Posterior vena cava (tissue), 2 donors: ENCODE data around the gene CD300LF. TPM values are rescaled to one million over a fixed set of nuclear protein-coding genes. Genes with fewer than 3 reads are reported as not detected.
A peak's percentile ranks its signal among the peaks of the same experiment; 100 is the strongest.

ENCODE experiments used
- DNase-seq: peaks from one replicate; pipeline ENCODE4 v3.0.0-alpha.2; 2020; ENCODE audit warnings: low spot score
- intact Hi-C, 2 donors: fragments of 100-400 bp; cut with DNase I; formaldehyde crosslinking; loops; one replicate each; pipeline versions ENCODE4 v1.14.1 to v1.14.2; 2022 to 2023
- total RNA-seq, 2 donors: library from RNA; stranded (reverse); fragmentation: NEBNext Ultra II Directional; extraction: Animal tissue kit (Norgen Biotek cat#: 25700); gene quantifications; one replicate each; pipeline ENCODE4 v1.2.1, GENCODE V29; 2021
- donor health status: DM: yes; HTN: yes; CAD: no.
- donor health status: DM: yes; HTN: yes; CAD: no.

Gene CD300LF
- total RNA-seq, 2 donors from 2014 or later, result 0.48 to 3.1 TPM

- intact Hi-C loops, result no loop called here
- DNase-seq, result no peak
These were observed 35.5 kb upstream of the CD300LF start for GRCh38 chr17:74748279-74748528.

DNA sequence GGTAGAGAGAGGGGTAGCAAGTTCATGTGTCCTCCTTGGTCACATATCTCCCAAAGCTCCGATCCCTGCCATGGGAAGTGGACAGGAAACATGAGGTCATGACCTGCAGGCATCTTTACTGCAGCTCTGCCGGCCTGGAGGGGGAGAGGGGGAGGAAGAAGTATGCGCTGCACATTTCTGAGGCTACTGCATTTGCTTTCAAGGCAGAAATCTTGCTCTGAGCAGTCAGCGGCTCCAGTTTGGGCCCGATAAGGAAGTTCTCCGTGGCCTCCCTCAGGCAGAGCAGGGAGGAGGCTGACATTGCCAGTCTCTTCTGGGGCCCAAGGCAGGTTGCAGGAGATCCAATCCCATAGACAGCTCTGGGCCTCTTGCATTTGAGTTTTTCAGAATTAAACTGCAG, 34.2 kb upstream of the CD300LF start:
- intact Hi-C loops, result loop anchor here in 1 of 2 donors (1.0 kb wide), 1 partner anchor 116 kb away; no protein-coding TSS in a partner anchor
- DNase-seq, result no peak

GRCh38 chr17:74746376-74746775, 33.7 kb upstream of the CD300LF start:
- no peak for DNase-seq
- intact Hi-C loops, result no loop called here

- intact Hi-C loops, result no loop called here
- no peak for DNase-seq
These were observed 32.9 kb upstream of the CD300LF start for GRCh38 chr17:74745548-74746177.

DNA sequence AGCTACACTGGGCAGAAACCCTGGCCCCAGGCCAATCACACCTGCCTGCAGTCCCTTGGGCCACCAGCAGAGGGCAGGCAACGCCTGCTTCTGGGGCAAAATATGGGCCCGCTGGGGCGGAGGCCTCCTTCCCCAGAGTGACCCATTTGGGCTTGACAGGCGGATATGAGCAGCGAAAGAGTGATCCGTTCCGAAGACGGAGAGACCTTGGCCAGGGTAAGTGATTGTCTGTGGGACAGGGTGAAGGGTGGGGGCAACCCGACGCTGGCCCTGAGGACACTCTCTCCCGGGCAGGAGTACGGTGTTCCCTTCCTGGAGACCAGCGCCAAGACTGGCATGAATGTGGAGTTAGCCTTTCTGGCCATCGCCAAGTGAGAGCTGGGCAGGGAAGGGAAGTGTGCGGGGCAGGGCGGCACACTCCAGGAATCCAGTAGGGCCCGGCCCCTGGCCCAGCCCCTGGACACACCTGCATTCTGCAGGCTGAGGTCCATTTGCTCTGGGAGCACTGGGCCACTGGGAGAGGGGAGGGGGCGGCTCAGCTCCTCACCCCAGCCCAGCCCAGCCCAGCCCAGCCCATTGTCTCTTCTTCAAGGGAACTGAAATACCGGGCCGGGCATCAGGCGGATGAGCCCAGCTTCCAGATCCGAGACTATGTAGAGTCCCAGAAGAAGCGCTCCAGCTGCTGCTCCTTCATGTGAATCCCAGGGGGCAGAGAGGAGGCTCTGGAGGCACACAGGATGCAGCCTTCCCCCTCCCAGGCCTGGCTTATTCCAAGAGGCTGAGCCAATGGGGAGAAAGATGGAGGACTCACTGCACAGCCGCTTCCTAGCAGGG, 32.2 kb upstream of the CD300LF start:
- intact Hi-C loops, result loop anchor here in 1 of 2 donors (5.0 kb wide), 1 partner anchor 117 kb away; no protein-coding TSS in a partner anchor
- DNase-seq, result peak; percentile 94

DNA sequence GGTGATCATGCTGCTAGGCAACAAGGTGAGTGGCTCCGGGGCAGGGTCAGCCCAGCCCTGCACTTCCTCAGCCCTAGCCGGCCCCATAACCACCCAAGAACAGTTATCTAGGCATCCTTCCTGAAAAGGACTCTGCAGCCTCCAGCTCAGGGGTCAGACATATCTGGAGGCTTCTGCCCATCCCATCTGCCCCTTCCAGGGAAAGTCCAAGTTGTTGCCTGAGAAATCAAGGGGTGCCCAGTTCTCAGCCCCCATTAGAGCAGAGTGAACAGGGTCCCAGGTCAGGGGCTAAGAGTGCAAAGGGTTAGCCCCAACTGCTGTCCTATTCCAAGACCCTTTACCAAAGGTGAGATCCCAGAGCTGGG, 31.6 kb upstream of the CD300LF start:
- DNase-seq, result no peak
- intact Hi-C loops, result loop anchor here in 1 of 2 donors (5.0 kb wide), 1 partner anchor 118 kb away; no protein-coding TSS in a partner anchor

DNA sequence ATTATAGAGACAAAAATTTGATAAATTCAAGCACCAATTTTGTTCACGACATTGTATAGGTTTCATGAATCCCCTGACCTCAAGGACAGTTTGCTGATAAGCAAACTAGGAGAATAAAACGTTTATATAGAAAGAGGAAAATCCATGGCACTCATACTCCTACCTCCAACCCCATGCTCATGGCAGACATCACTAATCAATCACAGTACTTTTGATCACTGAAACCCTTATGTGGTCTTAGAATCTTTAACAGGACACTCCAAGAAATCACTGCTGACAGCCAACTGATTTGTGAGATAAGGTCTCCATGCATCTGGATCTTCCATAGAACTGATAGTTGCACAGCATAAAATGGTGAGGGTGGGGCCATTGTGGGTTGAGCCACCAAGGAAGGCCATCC, 31.0 kb upstream of the CD300LF start:
- intact Hi-C loops, result loop anchor here in 1 of 2 donors (5.0 kb wide), 1 partner anchor 119 kb away; no protein-coding TSS in a partner anchor
- no peak for DNase-seq

GRCh38 chr17:74742978-74743545, 30.3 kb upstream of the CD300LF start:
- no peak for DNase-seq
- intact Hi-C loops, result loop anchor here in 1 of 2 donors (5.0 kb wide), 1 partner anchor 119 kb away; no protein-coding TSS in a partner anchor

GRCh38 chr17:74742153-74742515, 29.4 kb upstream of the CD300LF start:
- intact Hi-C loops, result loop anchor here in 1 of 2 donors (5.0 kb wide), 1 partner anchor 120 kb away; no protein-coding TSS in a partner anchor
- DNase-seq, result no peak

DNA sequence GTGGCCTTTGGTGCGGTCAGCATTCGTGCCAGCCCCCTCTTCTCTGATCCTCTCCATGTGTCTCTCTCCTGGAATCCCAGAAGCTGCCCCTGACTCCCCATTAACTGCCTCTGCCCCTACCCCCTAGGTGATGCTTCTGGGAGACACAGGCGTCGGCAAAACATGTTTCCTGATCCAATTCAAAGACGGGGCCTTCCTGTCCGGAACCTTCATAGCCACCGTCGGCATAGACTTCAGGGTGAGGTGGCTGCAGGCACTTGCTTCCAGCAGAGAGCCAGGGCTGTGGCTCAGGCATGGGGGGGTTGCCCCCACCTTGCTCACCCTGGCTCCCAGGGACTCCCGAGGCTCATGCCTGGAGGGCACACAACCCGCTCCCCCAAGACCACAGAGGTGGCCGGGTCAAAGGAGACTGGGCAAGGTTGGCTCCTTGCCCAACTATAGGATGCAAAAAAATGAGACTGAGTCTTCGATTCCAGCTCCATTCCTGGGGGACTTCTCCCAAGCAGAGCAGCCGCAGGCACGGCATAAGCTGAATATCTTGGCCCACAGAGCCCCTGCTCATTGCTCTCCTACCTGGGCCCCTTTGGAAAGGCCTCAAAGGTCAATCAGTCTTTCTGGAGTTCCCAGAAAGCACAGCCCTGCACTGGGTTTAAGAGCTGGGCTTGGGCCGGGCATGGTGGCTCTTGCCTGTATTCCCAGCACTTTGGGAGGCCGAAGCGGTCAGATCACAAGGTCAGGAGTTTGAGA, 28.1 kb upstream of the CD300LF start:
- DNase-seq, result no peak
- intact Hi-C loops, result loop anchor here in 1 of 2 donors (5.0 kb wide), 1 partner anchor 121 kb away; no protein-coding TSS in a partner anchor

DNA sequence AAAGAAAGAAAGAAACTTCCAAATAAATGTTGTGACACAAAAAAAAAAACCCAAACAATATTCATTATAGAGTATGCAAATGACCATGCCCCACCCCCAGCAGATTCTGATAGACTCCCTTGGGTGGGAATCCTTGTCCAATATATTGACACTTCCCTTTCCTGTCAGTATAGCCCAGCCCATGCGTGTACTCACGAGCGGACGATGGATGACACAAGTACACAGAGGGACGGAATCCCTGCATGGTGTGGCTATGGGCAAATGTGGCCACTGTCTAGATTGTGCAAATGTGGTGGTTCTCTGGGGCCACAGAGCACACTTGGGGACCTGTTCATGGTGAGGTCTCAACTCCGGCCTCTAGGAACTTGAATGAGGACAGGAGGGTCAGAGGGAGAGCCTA, 27.4 kb upstream of the CD300LF start:
- intact Hi-C loops, result loop anchor here in 1 of 2 donors (5.0 kb wide), 1 partner anchor 122 kb away; no protein-coding TSS in a partner anchor
- DNase-seq, result no peak

DNA sequence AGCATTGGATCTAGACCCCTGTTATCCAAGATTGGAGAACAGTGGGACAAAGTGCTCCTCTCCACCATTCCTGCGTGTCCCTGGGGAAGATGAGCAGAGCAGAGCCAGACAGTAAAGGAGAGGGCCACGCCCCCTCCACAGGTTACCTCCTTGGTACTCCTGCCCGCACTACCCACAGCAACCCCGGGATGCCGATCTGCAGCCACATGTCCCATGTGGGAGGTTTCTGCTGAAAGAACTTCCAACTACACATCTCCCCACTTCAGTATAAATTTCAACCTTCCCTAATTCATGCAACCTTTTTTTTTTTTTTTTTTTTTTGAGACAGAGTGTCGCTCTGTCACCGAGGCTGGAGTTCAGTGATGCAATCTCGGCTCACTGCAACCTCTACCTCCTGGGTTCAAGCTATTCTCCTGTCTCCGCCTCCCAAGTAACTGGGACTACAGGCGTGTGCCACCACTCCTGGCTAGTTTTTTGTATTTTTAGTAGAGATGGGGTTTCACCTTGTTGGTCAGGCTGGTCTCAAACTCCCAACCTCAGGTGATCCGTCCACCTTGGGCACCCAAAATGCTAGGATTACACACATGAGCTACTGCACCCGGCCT, 26.6 kb upstream of the CD300LF start:
- intact Hi-C loops, result no loop called here
- DNase-seq, result no peak

- DNase-seq, result no peak
- intact Hi-C loops, result no loop called here
These were observed 25.6 kb upstream of the CD300LF start for GRCh38 chr17:74738051-74738996.

- intact Hi-C loops, result no loop called here
- no peak for DNase-seq
These were observed 24.8 kb upstream of the CD300LF start for GRCh38 chr17:74737299-74738050.

DNA sequence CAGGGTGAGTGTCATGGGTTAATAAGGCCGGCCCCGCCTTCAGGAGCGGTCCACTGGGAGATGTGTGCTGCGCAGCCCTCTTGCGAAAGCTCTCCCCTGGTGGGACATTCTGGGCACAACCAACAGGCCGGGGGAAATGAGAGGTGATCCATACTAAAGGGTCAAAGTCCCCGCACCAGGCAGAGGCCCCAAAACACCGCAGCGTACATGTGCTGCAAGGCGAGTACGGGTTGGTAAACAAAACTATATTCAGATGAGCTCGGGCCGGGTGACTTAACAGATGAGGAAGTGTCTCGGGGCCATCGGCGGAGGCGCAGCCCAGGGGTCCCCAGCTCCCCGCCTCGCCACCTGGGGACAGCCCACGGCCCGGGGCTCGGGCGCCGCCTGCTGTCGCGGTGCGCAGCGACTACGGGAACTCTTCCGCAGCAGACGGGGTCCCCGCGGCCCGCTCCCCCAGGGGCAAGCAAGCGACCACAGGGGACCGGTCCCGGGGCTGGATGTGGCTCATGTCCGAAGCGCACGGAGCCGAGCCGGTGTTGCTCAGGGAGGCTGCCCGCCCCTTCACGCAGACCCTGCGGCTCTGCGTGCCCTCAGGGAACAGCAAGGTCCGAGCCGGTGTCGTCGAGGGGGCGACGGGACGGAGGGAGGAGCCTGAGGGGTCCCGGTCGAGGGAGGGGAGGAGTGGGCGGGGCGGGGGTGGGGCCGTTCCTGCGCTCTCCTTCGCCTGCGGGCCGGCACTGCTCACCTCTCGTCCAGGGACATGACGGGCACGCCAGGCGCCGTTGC, 24.0 kb upstream of the CD300LF start, which contains the start of gene RAB37:
RAB37 (plus strand) TSS at position 744 of the 786 bp plus-strand sequence; CDS start at position 761, 17 bp downstream.
- intact Hi-C loops, result no loop called here

GRCh38 chr17:74734256-74734655, 21.5 kb upstream of the CD300LF start:
- DNase-seq, result no peak
- intact Hi-C loops, result no loop called here

More for the DNA sequence above, 24.0 kb upstream of the CD300LF start, which contains the start of gene RAB37:
- no peak for DNase-seq
